ENCODE results near the gene M1AP.

The M1AP gene

DNA sequence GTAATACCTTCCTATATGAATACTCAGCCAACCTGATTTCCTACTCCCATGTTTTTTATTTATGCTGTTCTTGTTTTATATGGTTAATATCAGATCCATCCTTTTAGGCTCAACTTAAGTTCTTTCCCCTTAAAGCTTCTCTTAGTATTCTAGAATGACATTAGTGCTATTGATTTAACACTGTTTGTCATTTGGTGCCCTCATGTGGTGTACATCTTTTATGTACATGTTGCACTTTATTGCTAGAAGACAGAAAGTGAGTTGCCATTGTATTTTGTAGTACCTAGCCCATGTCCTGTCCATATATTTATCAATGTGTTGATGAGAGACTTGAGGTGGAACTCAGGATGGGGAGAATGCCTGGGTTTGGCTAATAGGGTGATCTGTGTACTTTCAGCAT is 115.9 kb downstream of the M1AP start:
- no peak overlapping the region for H3K27ac ChIP-seq
- peak; percentile 57 for TF ChIP-seq CTCF (conservative IDR thresholded peaks at IDR 0.05)

DNA sequence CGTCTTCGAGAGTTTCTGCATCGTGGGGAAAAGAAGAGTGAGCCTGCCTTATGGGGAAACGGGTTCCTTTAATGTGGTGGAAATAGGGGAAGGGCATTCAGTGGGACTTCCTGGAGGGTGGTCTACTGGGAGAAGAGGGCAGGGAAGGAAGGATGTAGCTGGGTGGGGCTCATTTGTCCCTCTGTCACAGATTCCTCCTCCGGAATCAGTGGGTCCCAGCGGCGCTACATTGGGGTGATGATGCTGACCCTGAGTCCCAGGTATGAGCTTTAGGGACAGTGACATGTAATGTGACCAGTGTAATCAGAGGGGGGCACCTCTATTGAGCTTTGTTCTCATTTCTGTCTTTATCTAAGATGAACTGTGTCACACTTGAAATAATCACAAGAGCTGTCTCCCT is 116.5 kb downstream of the M1AP start:
- H3K27ac ChIP-seq: no peak overlapping the region
- no peak for TF ChIP-seq CTCF (conservative IDR thresholded peaks at IDR 0.05)

GRCh38 chr2:74530239-74531187 is 117.6 kb downstream of the M1AP start:
- H3K27ac ChIP-seq: peak overlapping the region; percentile 88
- no peak for TF ChIP-seq CTCF (conservative IDR thresholded peaks at IDR 0.05)

DNA sequence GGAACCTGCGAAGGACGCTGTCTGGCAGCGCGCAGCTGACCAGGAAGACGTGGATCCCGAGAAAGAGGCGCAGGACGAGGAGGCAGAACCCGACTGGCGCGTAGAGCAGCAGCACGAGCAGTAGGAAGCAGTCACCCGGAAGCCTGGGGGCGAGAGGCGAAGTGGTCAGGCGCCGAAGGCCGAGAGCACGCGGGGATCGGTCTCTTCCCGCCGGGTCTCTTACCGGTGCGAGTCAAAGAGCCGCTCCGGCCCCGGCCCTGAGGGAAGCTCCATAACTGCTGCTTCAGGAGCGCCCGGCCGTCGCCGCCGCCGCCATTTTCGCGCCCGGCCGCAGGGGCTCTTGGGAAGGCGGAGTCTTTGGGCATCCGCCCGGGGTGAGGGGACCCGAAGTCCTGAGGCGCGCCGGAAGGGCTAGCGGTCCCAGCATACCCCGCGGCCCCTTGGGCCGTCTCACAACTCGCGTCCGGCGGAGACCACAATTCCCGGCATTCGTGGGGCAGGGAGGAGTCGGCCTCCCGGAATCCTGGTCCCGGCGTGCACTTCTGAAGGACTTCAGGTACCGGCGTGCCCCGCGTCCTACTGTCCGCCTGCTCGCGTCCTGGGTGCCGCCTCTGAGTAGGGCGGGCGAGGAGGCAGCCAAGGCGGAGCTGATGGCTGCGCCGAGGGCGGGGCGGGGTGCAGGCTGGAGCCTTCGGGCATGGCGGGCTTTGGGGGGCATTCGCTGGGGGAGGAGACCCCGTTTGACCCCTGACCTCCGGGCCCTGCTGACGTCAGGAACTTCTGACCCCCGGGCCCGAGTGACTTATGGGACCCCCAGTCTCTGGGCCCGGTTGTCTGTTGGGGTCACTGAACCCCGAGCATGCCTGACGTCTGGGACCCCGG is 118.5 kb downstream of the M1AP start, which contains the start of the genes AUP1 and HTRA2:
TSS of gene AUP1 (minus strand) at position 350 of the 882 bp plus-strand sequence. CDS start at position 273, 77 bp downstream.
TSS of gene HTRA2 (plus strand) at position 577 of the 882 bp plus-strand sequence. CDS start at position 651, 74 bp downstream.
- no peak for TF ChIP-seq CTCF (conservative IDR thresholded peaks at IDR 0.05)
- H3K27ac ChIP-seq: peak within 1 kb of the TSS; percentile 88

DNA sequence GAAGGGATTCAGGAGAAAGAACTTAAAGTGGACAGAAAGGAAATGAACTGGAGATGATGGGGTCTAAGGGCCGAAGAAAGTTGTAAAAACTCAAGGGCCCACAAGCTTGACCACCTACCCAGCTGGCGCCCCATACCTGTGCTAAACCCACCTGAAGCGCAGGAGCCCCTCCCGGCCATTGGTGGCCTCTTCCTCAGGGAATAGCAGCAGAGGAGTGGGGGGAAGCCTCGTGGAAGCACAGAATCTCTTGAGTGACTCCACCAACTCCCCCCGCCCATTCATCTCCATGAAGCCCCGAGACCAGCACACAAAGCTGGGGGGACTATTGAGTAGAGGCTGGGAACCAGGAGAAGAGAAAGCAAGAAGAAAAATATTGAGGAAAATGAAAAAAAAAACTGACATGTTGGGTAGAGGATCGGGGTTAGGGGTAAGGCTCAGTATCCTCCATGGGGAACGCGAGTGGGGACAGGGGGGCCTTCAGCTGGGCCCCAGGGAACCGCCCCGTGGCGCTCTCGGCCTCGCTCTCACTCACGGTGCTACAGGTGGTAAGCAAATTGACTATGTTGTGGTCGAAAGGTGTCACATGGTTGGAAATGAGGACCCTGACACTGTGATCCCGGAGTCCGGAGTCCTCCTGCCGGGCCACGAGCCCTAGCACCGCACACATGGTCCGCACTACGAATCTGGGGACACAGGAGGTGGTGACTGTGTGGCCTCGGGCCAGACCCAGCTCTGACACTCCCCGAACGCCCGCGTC is 119.4 kb downstream of the M1AP start:
- no peak for TF ChIP-seq CTCF (conservative IDR thresholded peaks at IDR 0.05)
- peak overlapping the region; percentile 88 for H3K27ac ChIP-seq

- H3K27ac ChIP-seq: no peak overlapping the region
- no peak for TF ChIP-seq CTCF (conservative IDR thresholded peaks at IDR 0.05)
Observed at GRCh38 chr2:74527741-74528140, 120.4 kb downstream of the M1AP start.
